Ovary (tissue), 9 donors: ENCODE results near the gene MTCH1. TPM values are rescaled to one million over a fixed set of nuclear protein-coding genes. Genes with fewer than 3 reads are reported as not detected.

Experiments
- DNase-seq, 5 donors: peaks; one replicate each; pipeline ENCODE4 v3.0.0-alpha.2; 2019 to 2020
- H3K27ac ChIP-seq, 2 donors: fragments of 200-600 bp; one replicate each; pipeline versions ENCODE4 v1.5.1 to v1.8.0; 2019 to 2022
- H3K27me3 ChIP-seq: fragments of 200-600 bp; one replicate; pipeline ENCODE4 v1.8.0; 2022
- H3K36me3 ChIP-seq: fragments of 200-600 bp; sonication (generic); one replicate; pipeline ENCODE4 v1.5.1; 2019
- H3K4me1 ChIP-seq: one replicate; pipeline ENCODE4 v1.8.1; 2013; ENCODE audit warnings: mild to moderate bottlenecking, moderate library complexity; ENCODE audit not compliant: insufficient read depth
- H3K4me3 ChIP-seq: fragments of 200-600 bp; sonication (generic); one replicate; pipeline ENCODE4 v1.5.1; 2017
- H3K9me3 ChIP-seq, 2 donors: fragments of 200-600 bp in 1 of 2; sonication (generic) in 1 of 2; one replicate each; pipeline versions ENCODE4 v1.5.1 to v1.8.1; 2013 to 2019; ENCODE audit warnings: mild to moderate bottlenecking in 1 of 2, moderate library complexity in 1 of 2
- CTCF ChIP-seq, 3 donors: fragments of 450-650 bp in 2 of 3; fragments of 200-600 bp in 1 of 3; IDR thresholded peaks; one replicate each; pipeline versions ENCODE4 v1.5.1 to v1.8.0; 2016 to 2022; ENCODE audit warnings: antibody characterized with exemption in 3 of 3, mild to moderate bottlenecking in 1 of 3
- EP300 ChIP-seq: sonication (generic); formaldehyde crosslinking; IDR thresholded peaks from one replicate; pipeline ENCODE4 v1.6.1; 2017; ENCODE audit warnings: antibody characterized with exemption
- POLR2A ChIP-seq: fragments of 450-650 bp; IDR thresholded peaks from one replicate; pipeline ENCODE4 v1.6.1; 2017; ENCODE audit warnings: antibody characterized with exemption, mild to moderate bottlenecking, moderate library complexity
- WGBS, 3 donors: extraction: QIAGEN DNeasy Blood & Tissue Kit in 1 of 3; methylation state at CpG; one replicate each; pipeline versions ENCODE4 v1.1.5 to v1.1.7; 2013 to 2017; 5-methylcytosine and 5-hydroxymethylcytosine counted together
- intact Hi-C, 4 donors: fragments of 100-400 bp; cut with DNase I; formaldehyde crosslinking; loops; one replicate each; pipeline versions ENCODE4 v1.11.0 to v1.15.1; 2022 to 2023
- polyA plus RNA-seq, 2 donors: library from polyadenylated mRNA; stranded (reverse); fragments of 200-250 nt in 1 of 2; fragments of 350-450 nt in 1 of 2; fragmentation: Illumina TruSeq in 1 of 2; extraction: RNeasy Lipid Tissue Mini Kit (QIAGEN cat#74804) in 1 of 2; gene quantifications; one replicate each; pipeline ENCODE4 v1.2.3, GENCODE V29; 2013 to 2014
- total RNA-seq, 7 donors: library from RNA; depleted of rRNA in 2 of 7; stranded (reverse); fragments of >200 nt in 2 of 7; fragmentation: NEBNext Ultra II Directional in 3 of 7; extraction: Animal tissue kit (Norgen Biotek cat#: 25700) in 3 of 7; gene quantifications; one replicate each; pipeline versions ENCODE4 v1.1.0 to v1.2.4, GENCODE V29; 2016 to 2023
- donor health status: DM: no; HTN: no; CAD: no; lungs with moderate emphysema.
- donor health status: DM: no; HTN: no; CAD: no.
- donor health status: Bipolar disorder and iron deficiency.
- donor health status: DM: yes; HTN: yes; CAD: no.
- donor health status: DM: no; HTN: no; CAD: no.
- donor health status: DM: yes; HTN: yes; CAD: no.

Gene MTCH1
- total and polyA plus RNA-seq, 9 donors = 114 to 223 (median 180) TPM

GRCh38 chr6:36986704-36987047 lies 680 bp upstream of the MTCH1 start:
- intact Hi-C loops = loop anchor here in 2 of 4 donors (10.0 kb wide), 1 partner anchor 102 kb away; the partner anchor contains the start of gene C6orf89 (in 2 of the 2)
- TF ChIP-seq POLR2A (no peak), CTCF (IDR thresholded peaks at IDR 0.05) (no peak), EP300 (no peak)
- 1% methylated on average over 8 of the region's 8 CpGs for WGBS, 3 donors
- peak overlapping the region; percentile 96 to 98 for H3K27ac ChIP-seq
- no peaks in the 10 kb centered on the region for H3K9me3 ChIP-seq
- H3K36me3 ChIP-seq = no peaks in the 10 kb centered on the region
- DNase-seq = no peak
- peaks cover 10% of the 10 kb centered on the region for H3K4me1 ChIP-seq
- no peaks in the 10 kb centered on the region for H3K27me3 ChIP-seq
- peak overlapping the region; percentile 95 for H3K4me3 ChIP-seq

- WGBS, 3 donors = 0 to 1% (median 0%) methylated on average over 14 to 15 of the region's 15 CpGs
- peak in 4 of 5 donors; percentile 48 to 61 (median 57) for DNase-seq
- H3K27ac ChIP-seq = peak overlapping the region; percentile 96 to 98
- H3K36me3 ChIP-seq = no peaks in the 10 kb centered on the region
- peak overlapping the region; percentile 95 for H3K4me3 ChIP-seq
- peaks cover 10% of the 10 kb centered on the region for H3K4me1 ChIP-seq
- TF ChIP-seq POLR2A (no peak), CTCF (IDR thresholded peaks at IDR 0.05) (no peak), EP300 (no peak)
- intact Hi-C loops = loop anchor here in 2 of 4 donors (10.0 kb wide), 1 partner anchor 101 kb away; the partner anchor contains the start of gene C6orf89 (in 2 of the 2)
- H3K27me3 ChIP-seq = no peaks in the 10 kb centered on the region
- H3K9me3 ChIP-seq = no peaks in the 10 kb centered on the region
These were observed 584 bp downstream of the MTCH1 start for GRCh38 chr6:36985417-36985807.

GRCh38 chr6:36984581-36985416 lies 1.2 kb downstream of the MTCH1 start:
- Histone ChIP-seq H3K36me3 (no peaks in the 10 kb centered on the region), H3K9me3 (no peaks in the 10 kb centered on the region), H3K4me3 (peak overlapping the region; percentile 95), H3K27me3 (no peaks in the 10 kb centered on the region), H3K27ac (peak overlapping the region; percentile 96 to 98), H3K4me1 (peaks cover 10% of the 10 kb centered on the region)
- DNase-seq = peak; percentile 68 to 76 (median 73)
- 4 to 5% (median 4%) methylated on average over 19 of the region's 19 CpGs for WGBS, 3 donors
- intact Hi-C loops = loop anchor here in 2 of 4 donors (10.0 kb wide), 1 partner anchor 100 kb away; the partner anchor contains the start of gene C6orf89 (in 2 of the 2)
- TF ChIP-seq EP300 (no peak), CTCF (IDR thresholded peaks at IDR 0.05) (no peak), POLR2A (no peak)

- Histone ChIP-seq H3K4me3 (no peak overlapping the region), H3K4me1 (peaks cover 10% of the 10 kb centered on the region), H3K27me3 (no peaks in the 10 kb centered on the region), H3K36me3 (no peaks in the 10 kb centered on the region), H3K27ac (no peak overlapping the region), H3K9me3 (no peaks in the 10 kb centered on the region)
- 84 to 90% (median 89%) methylated on average over 3 of the region's 3 CpGs for WGBS, 3 donors
- DNase-seq = no peak
- TF ChIP-seq EP300 = no peak
- TF ChIP-seq POLR2A = no peak
- TF ChIP-seq CTCF (IDR thresholded peaks at IDR 0.05) = no peak
- intact Hi-C loops = loop anchor here in 2 of 4 donors (10.0 kb wide), 1 partner anchor 99 kb away; the partner anchor contains the start of gene C6orf89 (in 2 of the 2)
These were observed 2.5 kb downstream of the MTCH1 start for GRCh38 chr6:36983538-36983937.
